Testis (tissue), 3 donors: ENCODE measurements around the gene LAG3. TPM values are rescaled to one million over a fixed set of nuclear protein-coding genes. Genes with fewer than 3 reads are reported as not detected.

Source experiments
- DNase-seq: peaks from one replicate; pipeline ENCODE4 v3.0.0-alpha.2; 2019
- H3K27ac ChIP-seq, 2 donors: fragments of 200-600 bp; sonication (generic); one replicate each; pipeline ENCODE4 v1.5.1; 2019
- H3K27me3 ChIP-seq: fragments of 200-600 bp; sonication (generic); one replicate; pipeline ENCODE4 v1.5.1; 2019
- H3K36me3 ChIP-seq: fragments of 200-600 bp; sonication (generic); one replicate; pipeline ENCODE4 v1.5.1; 2017; ENCODE audit warnings: low read depth; ENCODE audit errors: missing control alignments
- H3K4me1 ChIP-seq: fragments of 200-600 bp; sonication (generic); one replicate; pipeline ENCODE4 v1.5.1; 2019
- H3K4me3 ChIP-seq, 2 donors: fragments of 200-600 bp; sonication (generic); one replicate each; pipeline ENCODE4 v1.5.1; 2017 to 2019
- H3K9me3 ChIP-seq: fragments of 200-600 bp; sonication (generic); one replicate; pipeline ENCODE4 v1.5.1; 2017
- CTCF ChIP-seq, 3 experiments: fragments of 450-650 bp in 2 of 3; fragments of 200-600 bp in 1 of 3; sonication (generic) in 1 of 3; IDR thresholded peaks; one replicate each; pipeline ENCODE4 v1.5.1; 2016 to 2019; ENCODE audit warnings: antibody characterized with exemption in 3 of 3, mild to moderate bottlenecking in 2 of 3, moderate library complexity in 1 of 3
- POLR2A ChIP-seq: fragments of 450-650 bp; IDR thresholded peaks from one replicate; pipeline ENCODE4 v1.6.1; 2017; ENCODE audit warnings: antibody characterized with exemption, mild to moderate bottlenecking, moderate library complexity
- WGBS, 2 donors: methylation state at CpG; one replicate each; pipeline ENCODE4 v1.1.5; 2018; 5-methylcytosine and 5-hydroxymethylcytosine counted together
- intact Hi-C: fragments of 100-400 bp; cut with DNase I; formaldehyde crosslinking; loops from one replicate; pipeline ENCODE4 v1.15.1; 2023; ENCODE audit warnings: low total_unique reads
- polyA plus RNA-seq: library from polyadenylated mRNA; stranded (reverse); fragments of 350-450 nt; fragmentation: Illumina TruSeq; extraction: RNeasy Lipid Tissue Mini Kit (QIAGEN cat#74804); gene quantifications from one replicate; pipeline ENCODE4 v1.2.3, GENCODE V29; 2014; ENCODE audit warnings: low read depth, low replicate concordance; ENCODE audit not compliant: insufficient read depth
- total RNA-seq, 2 donors: library from RNA; depleted of rRNA; stranded (reverse); fragments of >200 nt; gene quantifications; one replicate each; pipeline ENCODE4 v1.2.3, GENCODE V29; 2016

The LAG3 gene
- total and polyA plus RNA-seq, 3 donors from 2014 or later = 4.1 to 7.1 (median 6.3) TPM

GRCh38 chr12:6757028-6757690 is 15.2 kb upstream of the LAG3 start:
- Histone ChIP-seq H3K4me1 (peaks cover 9% of the 10 kb centered on the region), H3K9me3 (no peaks in the 10 kb centered on the region), H3K27me3 (no peaks in the 10 kb centered on the region), H3K27ac (no peak overlapping the region), H3K4me3 (no peak overlapping the region), H3K36me3 (no peaks in the 10 kb centered on the region)
- 62 to 84% methylated on average over 8 of the region's 8 CpGs for WGBS, 2 donors
- TF ChIP-seq CTCF (IDR thresholded peaks at IDR 0.05) = no peak
- no peak for TF ChIP-seq POLR2A
- DNase-seq = no peak
- intact Hi-C loops = no loop called here

- intact Hi-C loops = no loop called here
- 65 to 76% methylated on average over 9 of the region's 9 CpGs for WGBS, 2 donors
- Histone ChIP-seq H3K27ac (no peak overlapping the region), H3K4me3 (no peak overlapping the region), H3K36me3 (no peaks in the 10 kb centered on the region), H3K27me3 (no peaks in the 10 kb centered on the region), H3K9me3 (no peaks in the 10 kb centered on the region), H3K4me1 (peaks cover 11% of the 10 kb centered on the region)
- TF ChIP-seq POLR2A = no peak
- TF ChIP-seq CTCF (IDR thresholded peaks at IDR 0.05) = no peak
- DNase-seq = no peak
Measured at GRCh38 chr12:6758506-6759095, 13.7 kb upstream of the LAG3 start.

- WGBS, 2 donors = 81 to 86% methylated on average over 5 of the region's 5 CpGs
- no peak overlapping the region for H3K27ac ChIP-seq
- TF ChIP-seq POLR2A (no peak), CTCF (IDR thresholded peaks at IDR 0.05) (no peak)
- peaks cover 11% of the 10 kb centered on the region for H3K4me1 ChIP-seq
- H3K36me3 ChIP-seq = no peaks in the 10 kb centered on the region
- no peak for DNase-seq
- H3K27me3 ChIP-seq = no peaks in the 10 kb centered on the region
- H3K9me3 ChIP-seq = no peaks in the 10 kb centered on the region
- no peak overlapping the region for H3K4me3 ChIP-seq
- intact Hi-C loops = no loop called here
Measured at GRCh38 chr12:6759741-6760140, 12.6 kb upstream of the LAG3 start.

- Histone ChIP-seq H3K4me1 (peaks cover 22% of the 10 kb centered on the region), H3K27ac (peak overlapping the region; percentile 87 to 96), H3K36me3 (no peaks in the 10 kb centered on the region), H3K4me3 (peak overlapping the region in 1 of 2 donors; percentile 44), H3K9me3 (no peaks in the 10 kb centered on the region), H3K27me3 (no peaks in the 10 kb centered on the region)
- WGBS, 2 donors = 38 to 54% methylated on average over 4 of the region's 4 CpGs
- no peak for TF ChIP-seq POLR2A
- no peak for DNase-seq
- intact Hi-C loops = no loop called here
Measured at GRCh38 chr12:6763380-6763779, 8.9 kb upstream of the LAG3 start.

- intact Hi-C loops = no loop called here
- Histone ChIP-seq H3K4me1 (peaks cover 26% of the 10 kb centered on the region), H3K27ac (peak overlapping the region; percentile 87 to 96), H3K27me3 (no peaks in the 10 kb centered on the region), H3K9me3 (no peaks in the 10 kb centered on the region), H3K36me3 (no peaks in the 10 kb centered on the region), H3K4me3 (peak overlapping the region; percentile 12 to 44)
- TF ChIP-seq POLR2A (no peak), CTCF (IDR thresholded peaks at IDR 0.05) (no peak)
- 0% methylated on average over 14 to 16 of the region's 16 CpGs for WGBS, 2 donors
- DNase-seq = peak; percentile 92
Measured at GRCh38 chr12:6764011-6764828, 8.1 kb upstream of the LAG3 start.
